ENCODE measurements around the gene GNAI3.

GNAI3 gene

DNA sequence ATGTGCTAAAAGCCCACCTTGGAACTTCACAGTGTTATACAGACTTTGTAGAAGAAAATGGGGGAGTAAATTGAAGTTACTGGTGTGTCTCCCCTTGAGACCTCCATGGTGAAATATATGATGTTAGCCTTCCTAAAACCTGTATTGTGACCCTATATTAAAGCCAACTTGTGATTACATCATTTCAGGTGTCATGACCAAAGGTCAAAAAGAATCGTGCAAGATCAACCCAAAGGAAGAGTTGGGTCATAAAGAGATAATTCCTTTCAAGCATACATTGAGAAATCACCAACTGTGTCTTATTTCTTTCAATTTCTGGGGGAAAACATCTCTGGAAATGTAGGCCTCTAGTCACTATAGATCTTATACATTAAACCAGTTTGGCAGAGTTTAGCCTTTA is 36.4 kb downstream of the GNAI3 start:
- TF ChIP-seq, protein P1, sequence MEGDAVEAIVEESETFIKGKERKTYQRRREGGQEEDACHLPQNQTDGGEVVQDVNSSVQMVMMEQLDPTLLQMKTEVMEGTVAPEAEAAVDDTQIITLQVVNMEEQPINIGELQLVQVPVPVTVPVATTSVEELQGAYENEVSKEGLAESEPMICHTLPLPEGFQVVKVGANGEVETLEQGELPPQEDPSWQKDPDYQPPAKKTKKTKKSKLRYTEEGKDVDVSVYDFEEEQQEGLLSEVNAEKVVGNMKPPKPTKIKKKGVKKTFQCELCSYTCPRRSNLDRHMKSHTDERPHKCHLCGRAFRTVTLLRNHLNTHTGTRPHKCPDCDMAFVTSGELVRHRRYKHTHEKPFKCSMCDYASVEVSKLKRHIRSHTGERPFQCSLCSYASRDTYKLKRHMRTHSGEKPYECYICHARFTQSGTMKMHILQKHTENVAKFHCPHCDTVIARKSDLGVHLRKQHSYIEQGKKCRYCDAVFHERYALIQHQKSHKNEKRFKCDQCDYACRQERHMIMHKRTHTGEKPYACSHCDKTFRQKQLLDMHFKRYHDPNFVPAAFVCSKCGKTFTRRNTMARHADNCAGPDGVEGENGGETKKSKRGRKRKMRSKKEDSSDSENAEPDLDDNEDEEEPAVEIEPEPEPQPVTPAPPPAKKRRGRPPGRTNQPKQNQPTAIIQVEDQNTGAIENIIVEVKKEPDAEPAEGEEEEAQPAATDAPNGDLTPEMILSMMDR (IDR thresholded peaks at IDR 0.05; ENCODE audit: low read depth, low read length): no peak
- no peak overlapping the region for H3K4me3 ChIP-seq (ENCODE audit: low read depth, low read length)

DNA sequence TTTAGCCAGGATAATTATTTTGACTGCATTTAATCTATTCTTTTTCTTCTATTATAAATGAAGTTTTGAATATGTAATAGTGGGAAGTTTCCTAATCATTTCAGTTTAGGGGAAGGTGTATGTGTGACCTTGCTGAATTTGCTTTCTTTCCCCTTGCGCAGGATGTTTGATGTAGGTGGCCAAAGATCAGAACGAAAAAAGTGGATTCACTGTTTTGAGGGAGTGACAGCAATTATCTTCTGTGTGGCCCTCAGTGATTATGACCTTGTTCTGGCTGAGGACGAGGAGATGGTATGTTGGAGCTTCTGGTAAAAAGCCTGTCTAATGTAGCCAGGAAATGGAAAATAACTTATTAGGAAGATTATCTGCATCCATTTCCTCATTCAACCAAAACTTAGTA is 37.6 kb downstream of the GNAI3 start:
- TF ChIP-seq, protein P1 (IDR thresholded peaks at IDR 0.05; ENCODE audit: low read depth, low read length): no peak
- H3K4me3 ChIP-seq (ENCODE audit: low read depth, low read length): no peak overlapping the region

DNA sequence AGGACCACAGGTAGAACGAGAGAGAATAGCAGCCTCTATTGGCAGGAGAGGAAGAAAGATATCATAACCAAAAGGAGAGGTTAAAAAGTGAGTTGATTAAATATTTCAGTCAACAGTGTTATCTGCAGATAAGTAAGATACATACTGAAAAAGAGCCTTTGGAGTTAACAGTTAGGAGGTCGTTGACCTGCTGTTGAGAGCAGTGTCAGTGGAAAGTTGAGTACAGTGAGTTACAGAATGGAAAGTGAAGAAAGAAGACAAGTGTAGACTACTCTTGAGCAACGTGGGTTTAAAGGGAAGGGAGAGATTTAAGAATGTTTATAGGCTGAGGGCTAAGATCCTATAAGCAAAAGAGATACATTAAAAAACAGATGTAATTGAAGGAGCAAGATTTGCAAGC is 40.8 kb downstream of the GNAI3 start:
- TF ChIP-seq, protein P1 (IDR thresholded peaks at IDR 0.05; ENCODE audit: low read depth, low read length): no peak

DNA sequence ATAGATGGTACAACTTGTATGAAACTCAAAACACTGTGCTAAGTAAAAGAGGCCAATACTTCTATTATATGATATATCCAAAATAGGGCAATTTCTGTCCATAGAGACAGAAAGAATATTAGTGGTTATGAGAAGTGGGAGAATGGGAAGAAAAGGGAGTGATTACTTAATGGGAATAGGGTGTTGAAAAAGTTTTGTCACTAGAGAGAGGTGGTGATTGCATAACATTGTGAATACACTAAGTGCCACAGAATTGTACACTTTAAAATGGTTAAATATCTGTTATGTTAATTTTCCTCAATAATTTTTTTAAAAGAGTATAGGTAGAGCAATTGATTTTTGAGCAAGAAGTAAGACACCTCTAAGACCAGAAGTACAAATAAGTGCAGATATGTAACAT is 41.3 kb downstream of the GNAI3 start:
- TF ChIP-seq, protein P1 (IDR thresholded peaks at IDR 0.05; ENCODE audit: low read depth, low read length): no peak
- no peak overlapping the region for H3K4me3 ChIP-seq (ENCODE audit: low read depth, low read length)

More for the DNA sequence above, 40.8 kb downstream of the GNAI3 start:
- H3K4me3 ChIP-seq (ENCODE audit: low read depth, low read length): no peak overlapping the region

DNA sequence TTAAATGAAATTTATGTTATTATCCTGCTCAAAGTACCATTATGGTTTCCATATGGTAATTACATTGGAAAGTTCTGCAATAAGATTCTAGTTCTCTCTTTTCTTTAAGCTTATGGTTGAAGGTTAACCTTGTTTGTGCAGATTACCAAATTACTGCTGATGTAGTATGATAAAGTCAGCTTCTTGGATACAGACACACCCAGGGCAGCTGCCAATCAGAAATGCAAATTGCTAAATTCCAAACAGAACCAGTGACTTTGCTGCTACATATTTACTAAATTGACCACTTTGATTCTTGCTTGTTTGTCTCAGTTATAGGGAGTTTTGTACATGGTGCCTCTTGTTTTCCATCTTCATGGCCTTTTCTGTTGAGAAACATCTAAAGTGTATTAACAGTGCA is 44.5 kb downstream of the GNAI3 start:
- H3K4me3 ChIP-seq (ENCODE audit: low read depth, low read length): no peak overlapping the region
- TF ChIP-seq, protein P1 (IDR thresholded peaks at IDR 0.05; ENCODE audit: low read depth, low read length): no peak

DNA sequence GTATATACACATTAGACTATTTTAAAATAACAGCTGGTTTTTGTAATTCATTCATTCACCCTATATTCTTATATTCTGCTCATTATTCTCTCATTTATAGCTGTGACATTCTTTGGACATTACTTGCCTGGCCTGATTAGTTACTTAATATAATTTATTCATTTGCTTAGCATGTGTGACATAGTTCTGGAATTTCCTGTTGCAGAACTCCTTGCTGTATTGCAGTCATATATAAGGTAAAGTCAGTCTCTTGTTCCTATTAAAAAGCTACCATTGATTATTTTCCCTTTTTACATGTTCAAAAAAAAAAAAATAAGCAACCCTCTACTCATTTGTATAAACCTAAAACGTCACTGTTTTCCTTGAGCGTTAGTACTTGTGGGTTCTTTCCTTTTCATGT is 47.1 kb downstream of the GNAI3 start:
- TF ChIP-seq, protein P1 (IDR thresholded peaks at IDR 0.05; ENCODE audit: low read depth, low read length): no peak
- no peak overlapping the region for H3K4me3 ChIP-seq (ENCODE audit: low read depth, low read length)

DNA sequence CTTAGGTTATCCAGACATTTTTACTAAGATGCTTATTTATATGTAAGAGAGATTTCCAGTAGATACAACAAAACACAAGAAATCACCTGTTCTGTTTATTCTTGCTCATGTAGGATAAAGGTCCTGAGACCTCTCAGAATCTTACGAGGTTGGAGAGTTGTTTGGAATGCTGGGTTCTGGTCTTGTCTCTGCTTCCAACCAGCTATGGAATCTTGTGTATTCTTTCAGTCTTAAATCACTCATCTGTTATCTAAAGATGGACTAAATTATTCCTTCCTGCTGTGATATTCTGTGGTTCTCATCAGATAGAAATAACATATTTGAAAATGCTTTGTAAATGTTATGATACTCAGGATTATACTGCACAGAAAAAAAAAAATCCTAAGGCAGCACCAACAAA is 49.7 kb downstream of the GNAI3 start:
- TF ChIP-seq, protein P1 (IDR thresholded peaks at IDR 0.05; ENCODE audit: low read depth, low read length): no peak
- H3K4me3 ChIP-seq (ENCODE audit: low read depth, low read length): no peak overlapping the region

All from WI38 (cell line).